Stimulated activated CD4-positive, alpha-beta T cell treated with anti-CD3 and anti-CD28 coated beads, Interleukin-2, amount 100 ng/mL, for 4 hours (primary cell): ENCODE results near the gene ZHX3.
"Not testable (repeated sequence)": the region's sequence is repeated elsewhere in the genome, so short reads cannot be mapped to it uniquely, and the experiment has no call there.

Source experiments
- DNase-seq: peaks from one replicate; pipeline ENCODE4 v3.0.0-alpha.2; 2020; ENCODE audit warnings: low read depth

ZHX3 gene

DNA sequence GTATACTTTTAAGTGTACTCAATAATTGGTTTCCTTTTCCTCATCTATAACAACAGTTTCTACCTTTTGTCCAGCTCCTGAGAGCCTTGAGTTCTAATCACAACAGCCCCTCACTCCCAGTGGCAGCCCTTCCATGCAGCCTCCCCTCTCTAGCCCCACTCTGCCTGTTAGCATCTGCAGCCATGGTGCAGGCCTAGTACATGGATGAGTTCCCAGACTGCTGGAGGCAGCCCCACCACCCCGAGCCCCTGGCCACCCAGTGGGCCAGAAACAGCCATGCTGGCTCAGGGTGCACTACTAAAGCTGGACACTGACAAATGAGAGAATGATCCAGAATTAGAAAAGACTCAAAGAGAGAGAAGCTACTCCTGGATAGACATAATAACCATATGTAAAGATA lies 13.4 kb upstream of the ZHX3 start:
- no peak for DNase-seq

- DNase-seq = no peak
Measured at GRCh38 chr20:41330343-41330720, 12.8 kb upstream of the ZHX3 start.

DNA sequence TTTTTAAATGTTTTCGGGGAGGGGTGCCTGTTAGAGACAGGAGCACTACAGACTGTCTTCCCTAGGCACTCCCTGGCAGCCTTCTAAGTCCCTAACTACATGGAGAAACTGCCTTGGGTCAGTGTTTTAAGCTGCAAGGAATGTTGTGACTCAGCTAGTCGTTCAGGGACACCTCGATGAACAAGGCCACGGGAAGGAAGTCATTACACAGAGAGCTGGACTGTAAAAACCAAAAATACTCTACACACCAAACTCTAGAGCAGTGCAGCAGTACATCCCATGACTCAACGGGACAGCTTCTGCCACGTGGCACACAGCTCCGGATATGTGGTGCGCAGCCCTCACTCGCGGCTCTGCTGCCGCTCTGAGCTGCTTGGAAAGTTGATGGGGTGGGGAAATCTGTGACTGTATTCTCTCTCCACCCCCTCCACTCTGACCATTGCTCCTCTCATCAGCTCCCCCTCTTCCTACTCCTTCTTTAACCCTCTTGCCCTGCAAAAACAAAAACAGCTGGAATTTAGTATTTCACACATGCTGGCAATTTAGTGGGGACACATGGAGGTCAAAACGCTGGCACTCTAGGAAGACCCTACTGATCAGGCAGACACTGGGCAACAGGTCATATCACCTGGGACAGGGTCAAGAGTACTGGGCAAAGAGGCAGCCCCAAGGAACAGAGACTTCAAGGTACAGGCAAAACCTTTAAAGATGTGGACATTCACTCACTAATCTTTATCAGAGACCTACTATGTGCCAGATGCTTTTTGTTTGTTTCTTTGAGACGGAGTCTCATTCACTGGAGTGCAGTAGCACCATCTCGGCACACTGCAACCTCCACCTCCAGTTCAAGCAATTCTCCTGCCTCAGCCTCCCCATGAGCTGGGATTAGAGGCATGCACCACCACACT lies 12.2 kb upstream of the ZHX3 start:
- DNase-seq = peak; percentile 67

DNA sequence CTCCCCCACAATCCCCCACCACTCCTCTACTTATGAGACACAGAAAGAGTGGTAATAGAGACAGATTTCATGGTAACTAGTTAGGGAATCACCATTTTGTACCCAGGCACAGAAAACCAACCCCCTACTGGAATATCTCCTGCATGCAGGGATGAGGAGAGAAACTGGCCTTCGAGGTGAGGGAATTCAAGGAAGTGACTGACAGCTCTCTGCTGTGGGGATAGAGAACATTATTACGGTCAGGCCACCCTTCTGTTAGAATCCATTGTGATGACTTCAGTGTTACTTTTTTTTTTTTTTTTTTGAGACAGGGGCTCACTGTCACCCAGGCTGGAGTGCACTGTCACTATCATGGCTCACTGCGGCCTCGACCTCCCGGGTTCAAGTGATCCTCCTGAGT lies 9.6 kb upstream of the ZHX3 start:
- no peak for DNase-seq

- DNase-seq = no peak
Measured at GRCh38 chr20:41320976-41321375, 3.4 kb upstream of the ZHX3 start.

GRCh38 chr20:41320441-41320840 lies 2.9 kb upstream of the ZHX3 start:
- no peak for DNase-seq

DNA sequence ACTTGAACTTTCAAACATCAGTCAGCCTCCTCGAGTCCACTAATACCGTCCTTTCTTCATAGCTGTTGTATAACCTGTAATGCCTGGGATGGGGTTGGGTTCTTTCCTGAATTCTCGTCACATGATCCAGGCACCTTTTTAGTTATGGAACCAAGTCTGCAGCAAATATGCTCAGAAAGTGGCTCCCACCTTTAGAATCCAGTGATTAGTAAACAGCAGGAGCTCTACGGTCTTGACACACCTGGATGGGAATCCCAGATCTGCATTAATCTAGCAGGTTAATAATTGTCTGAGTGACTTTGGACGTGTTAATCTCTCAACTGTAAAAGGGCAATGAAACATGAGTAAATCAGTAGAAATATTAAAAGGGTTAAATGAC lies 729 bp upstream of the ZHX3 start:
- DNase-seq = no peak

- peak; percentile 66 for DNase-seq
Measured at GRCh38 chr20:41316602-41317545, 657 bp downstream of the ZHX3 start.

GRCh38 chr20:41316051-41316450 lies 1.5 kb downstream of the ZHX3 start:
- DNase-seq = no peak

GRCh38 chr20:41314386-41314785 lies 3.1 kb downstream of the ZHX3 start:
- DNase-seq = no peak

- not testable (repeated sequence) for DNase-seq
Measured at GRCh38 chr20:41312009-41312408, 5.5 kb downstream of the ZHX3 start.

- no peak for DNase-seq
Measured at GRCh38 chr20:41309817-41310216, 7.7 kb downstream of the ZHX3 start.

GRCh38 chr20:41308726-41309413 lies 8.7 kb downstream of the ZHX3 start:
- no peak for DNase-seq

DNA sequence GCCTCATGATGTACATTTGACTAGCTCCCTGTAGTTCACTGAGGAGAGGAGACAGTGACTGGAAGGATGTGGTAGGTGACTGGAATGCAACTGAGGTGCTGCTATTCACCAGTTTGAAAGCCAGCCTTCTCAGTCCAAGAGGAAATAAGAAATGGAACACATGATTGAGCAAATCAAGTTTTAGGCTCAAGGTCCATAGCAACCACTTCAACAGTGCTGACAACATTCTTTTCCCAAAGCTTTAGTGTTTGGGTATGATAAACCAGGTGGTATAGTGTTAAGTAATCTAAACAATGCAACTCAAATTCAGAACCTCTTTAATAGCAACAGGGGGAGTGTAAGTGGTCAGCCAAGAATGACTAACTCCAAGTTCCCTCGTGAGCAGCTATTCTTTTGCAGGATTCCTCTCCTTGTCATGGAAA lies 9.2 kb downstream of the ZHX3 start:
- no peak for DNase-seq

GRCh38 chr20:41307021-41307420 lies 10.5 kb downstream of the ZHX3 start:
- no peak for DNase-seq

- no peak for DNase-seq
Measured at GRCh38 chr20:41306061-41306727, 11.3 kb downstream of the ZHX3 start.

DNA sequence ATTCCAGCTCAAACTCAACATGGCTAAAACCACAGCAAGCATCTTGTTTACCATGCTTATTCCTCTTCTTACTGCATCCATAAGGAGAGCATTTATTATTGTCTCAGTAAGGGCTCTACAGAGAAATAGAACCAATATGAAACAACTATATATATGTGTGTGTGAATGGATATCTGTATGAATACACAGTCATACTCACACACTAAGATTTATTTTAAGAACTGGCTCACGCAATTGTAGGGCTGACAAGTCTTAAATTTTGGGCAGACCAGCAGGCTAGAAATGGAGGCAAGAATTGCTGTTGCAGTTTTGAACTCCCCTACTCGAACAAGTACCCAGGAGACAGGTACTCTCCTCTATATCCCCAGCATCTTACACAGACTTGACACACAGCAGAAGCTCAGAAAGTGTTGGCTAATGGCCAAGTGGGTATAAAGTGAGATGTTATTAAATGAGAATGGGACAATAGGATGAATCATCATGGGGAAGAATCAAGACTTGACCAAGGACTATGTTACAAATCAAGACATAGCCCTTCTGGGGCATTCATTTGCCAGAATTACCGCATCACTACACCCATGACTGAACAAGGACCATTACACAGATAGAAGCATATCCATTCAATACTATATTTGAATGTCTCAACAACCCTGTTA lies 13.0 kb downstream of the ZHX3 start:
- DNase-seq = no peak

DNA sequence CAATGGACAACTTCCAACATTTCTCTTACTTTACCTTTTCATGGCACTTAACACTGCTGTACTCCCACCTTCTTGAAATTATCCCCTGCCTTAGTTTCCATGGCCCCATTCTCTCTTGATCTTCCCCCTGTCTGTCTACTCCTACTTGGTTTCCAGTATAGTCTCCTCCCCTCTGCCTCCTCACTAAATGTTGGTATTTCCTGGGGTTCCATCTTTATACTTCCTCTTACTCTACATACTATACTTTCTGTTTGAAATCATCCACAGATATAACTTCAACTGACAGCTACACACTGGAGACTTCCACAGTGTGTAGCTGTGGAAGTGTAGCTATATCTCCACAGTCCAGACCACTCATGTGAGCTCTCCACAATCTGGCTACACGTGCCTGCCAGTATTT lies 13.5 kb downstream of the ZHX3 start:
- no peak for DNase-seq

DNA sequence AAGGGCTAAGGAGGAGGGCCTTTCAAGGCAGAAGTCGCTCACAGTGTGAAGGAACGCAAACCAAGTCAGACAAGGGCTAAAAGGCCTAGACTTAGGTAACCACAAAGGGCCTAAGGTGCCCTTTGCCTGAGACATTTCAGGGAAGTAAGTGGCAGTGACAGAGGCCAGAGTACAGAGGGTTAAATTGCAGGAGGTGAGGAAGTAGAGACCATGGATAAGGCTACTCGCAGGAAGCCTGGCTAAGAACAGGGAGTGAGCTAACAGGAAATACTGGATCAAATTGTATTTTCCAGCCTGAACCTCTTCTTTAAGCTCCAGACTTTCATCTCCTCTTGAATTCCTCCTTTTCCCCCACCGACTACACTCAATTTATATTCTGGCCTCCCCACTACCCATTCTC lies 16.6 kb downstream of the ZHX3 start:
- DNase-seq = no peak

GRCh38 chr20:41300383-41300782 lies 17.1 kb downstream of the ZHX3 start:
- DNase-seq = no peak

- no peak for DNase-seq
Measured at GRCh38 chr20:41299899-41300298, 17.6 kb downstream of the ZHX3 start.
